HepG2 (cell line): ENCODE measurements around the gene ENKUR. TPM values are rescaled to one million over a fixed set of nuclear protein-coding genes. Genes with fewer than 3 reads are reported as not detected.

Experiments
- ATF7 ChIP-seq, 2 experiments: fragments of 450-650 bp in 1 of 2; sonication (generic) in 1 of 2; formaldehyde crosslinking in 1 of 2; IDR thresholded peaks; 2 replicates each; pipeline versions ENCODE4 v1.4.0 to v1.6.1; 2016 to 2020; ENCODE audit warnings: antibody characterized with exemption in 1 of 2, mild to moderate bottlenecking in 1 of 2, missing genetic modification reagents in 1 of 2
- CREM ChIP-seq, 2 experiments: sonication (generic) in 1 of 2; formaldehyde crosslinking in 1 of 2; IDR thresholded peaks; 2 replicates each; pipeline versions ENCODE4 v1.4.0 to v1.6.1; 2016 to 2020; ENCODE audit warnings: antibody characterized with exemption in 1 of 2, mild to moderate bottlenecking in 1 of 2, missing genetic modification reagents in 1 of 2
- HDAC2 ChIP-seq: sonication (generic); formaldehyde crosslinking; IDR thresholded peaks from 2 replicates; pipeline ENCODE4 v1.4.0; 2020; ENCODE audit warnings: missing genetic modification reagents
- HNRNPH1 ChIP-seq: fragments of 200-400 bp; formaldehyde crosslinking; optimal IDR thresholded peaks from 2 replicates; pipeline ENCODE3; 2017; ENCODE audit warnings: mild to moderate bottlenecking, low read depth, low read length
- KAT7 ChIP-seq: IDR thresholded peaks from 2 replicates; pipeline ENCODE4 v1.6.1; 2018; ENCODE audit warnings: borderline replicate concordance, missing compliant biosample characterization
- KDM5A ChIP-seq: fragments of 200-600 bp; sonication (generic); IDR thresholded peaks from 2 replicates; pipeline ENCODE4 v1.7.0; 2018; ENCODE audit warnings: antibody characterized with exemption, mild to moderate bottlenecking, low read length, borderline replicate concordance
- MBD4 ChIP-seq: IDR thresholded peaks from 2 replicates; pipeline ENCODE4 v1.6.1; 2012; ENCODE audit warnings: low read length, inconsistent platforms, borderline replicate concordance
- MZF1 ChIP-seq: sonication (generic); formaldehyde crosslinking; IDR thresholded peaks from 2 replicates; pipeline ENCODE4 v1.8.1; 2023; ENCODE audit warnings: mild to moderate bottlenecking, missing genetic modification reagents, borderline replicate concordance
- NFRKB ChIP-seq: fragments of 450-650 bp; IDR thresholded peaks from 2 replicates; pipeline ENCODE4 v1.6.1; 2017
- PHF21A ChIP-seq: sonication (generic); formaldehyde crosslinking; IDR thresholded peaks from 2 replicates; pipeline ENCODE4 v1.5.0; 2020; ENCODE audit warnings: mild to moderate bottlenecking, missing genetic modification reagents
- SATB2 ChIP-seq: sonication (generic); formaldehyde crosslinking; IDR thresholded peaks from 2 replicates; pipeline ENCODE4 v1.5.0; 2020; ENCODE audit warnings: missing genetic modification reagents
- SETDB1 ChIP-seq: sonication (generic); formaldehyde crosslinking; IDR thresholded peaks from 2 replicates; pipeline ENCODE4 v1.5.1; 2020; ENCODE audit warnings: missing genetic modification reagents, mild to moderate bottlenecking, borderline replicate concordance
- SMC3 ChIP-seq: IDR thresholded peaks from 2 replicates; pipeline ENCODE4 v1.6.1; 2011; ENCODE audit warnings: low read length, improper control_type of control experiment
- SP1 ChIP-seq, 2 experiments: fragments of 450-650 bp in 1 of 2; sonication (generic) in 1 of 2; formaldehyde crosslinking in 1 of 2; IDR thresholded peaks; 2 replicates each; pipeline versions ENCODE4 v1.4.0 to v1.6.1; 2016 to 2020; ENCODE audit warnings: missing genetic modification reagents in 1 of 2
- TAF1 ChIP-seq: sonication (generic); formaldehyde crosslinking; IDR thresholded peaks from 2 replicates; pipeline ENCODE4 v1.4.0; 2020; ENCODE audit warnings: missing genetic modification reagents
- ZNF205 ChIP-seq: IDR thresholded peaks from 2 replicates; pipeline ENCODE4 v1.6.1; 2018; ENCODE audit warnings: missing biosample characterization, missing genetic modification reagents
- ZNF335 ChIP-seq: sonication (generic); formaldehyde crosslinking; IDR thresholded peaks from 2 replicates; pipeline ENCODE4 v1.4.0; 2020; ENCODE audit warnings: missing genetic modification reagents
- ZNF350 ChIP-seq: sonication (generic); formaldehyde crosslinking; IDR thresholded peaks from 2 replicates; pipeline ENCODE4 v1.4.0; 2020; ENCODE audit warnings: mild to moderate bottlenecking, low read depth, missing genetic modification reagents, borderline replicate concordance
- ZNF773 ChIP-seq: sonication (generic); formaldehyde crosslinking; IDR thresholded peaks from 2 replicates; pipeline ENCODE4 v1.4.0; 2020; ENCODE audit warnings: missing genetic modification reagents, borderline replicate concordance
- polyA plus RNA-seq, 8 experiments: library from polyadenylated mRNA; depleted of rRNA in 3 of 8; stranded (reverse) in 7 of 8; unstranded in 1 of 8; fragments of >200 nt; fragmentation: Illumina TruSeq in 4 of 8; extraction: Trizol in 4 of 8; gene quantifications; 2 replicates each; pipeline versions ENCODE4 v1.2.1 to v1.2.3, GENCODE V29; 2011 to 2016; ENCODE audit warnings: low read depth in 4 of 8, missing spikeins in 1 of 8, mixed read lengths in 1 of 8; ENCODE audit not compliant: insufficient read depth in 1 of 8
- total RNA-seq, 5 experiments: library from RNA; depleted of rRNA; stranded (reverse); fragments of >200 nt; fragmentation: Illumina TruSeq; extraction: Trizol; gene quantifications; 2 replicates each; pipeline ENCODE4 v1.2.3, GENCODE V29; 2016; ENCODE audit warnings: low read depth in 1 of 5
- TF ChIP-seq, protein P1 (sequence below): sonication (generic); formaldehyde crosslinking; IDR thresholded peaks from 2 replicates; pipeline ENCODE4 v1.5.0; 2020; ENCODE audit warnings: mild to moderate bottlenecking, missing genetic modification reagents
- TF ChIP-seq, protein P2 (sequence below): sonication (generic); formaldehyde crosslinking; IDR thresholded peaks from 2 replicates; pipeline ENCODE4 v1.8.0; 2022; ENCODE audit warnings: mild to moderate bottlenecking, missing genetic modification reagents, borderline replicate concordance
- TF ChIP-seq, protein P3 (sequence below): sonication (generic); formaldehyde crosslinking; IDR thresholded peaks from 2 replicates; pipeline ENCODE4 v1.5.0; 2020; ENCODE audit warnings: missing genetic modification reagents
- TF ChIP-seq, protein P4 (sequence below): sonication (generic); formaldehyde crosslinking; IDR thresholded peaks from 2 replicates; pipeline ENCODE4 v1.5.1; 2020; ENCODE audit warnings: mild to moderate bottlenecking, missing genetic modification reagents, moderate library complexity

Gene ENKUR
- total and polyA plus RNA-seq, 2 of the 13 experiments (the other 11 are each of a cell fraction or from before 2014, with no cell fraction given): 0.15 TPM

DNA sequence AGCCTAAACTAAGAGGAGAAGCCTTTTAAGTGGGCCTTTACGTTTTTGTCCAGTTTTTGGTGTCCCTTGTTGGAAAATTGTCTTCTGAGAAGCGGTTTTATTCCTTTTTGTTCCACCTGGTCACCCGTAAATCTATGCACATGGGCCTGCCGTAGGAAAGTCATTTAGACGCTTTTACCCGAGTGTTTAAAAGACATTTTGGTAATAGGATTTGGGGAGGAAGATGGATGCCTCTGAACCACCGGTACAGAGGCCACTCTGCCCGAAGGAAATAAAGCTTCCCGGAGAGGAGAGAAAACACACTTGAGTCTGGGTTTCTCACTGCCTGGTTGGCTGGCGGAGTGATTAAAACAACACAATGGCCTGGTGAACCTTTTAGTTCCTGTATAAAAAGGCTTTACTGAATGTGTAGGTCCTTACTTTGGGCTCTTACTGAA lies 1.2 kb upstream of the ENKUR start (continued):
- TF ChIP-seq, protein P1, sequence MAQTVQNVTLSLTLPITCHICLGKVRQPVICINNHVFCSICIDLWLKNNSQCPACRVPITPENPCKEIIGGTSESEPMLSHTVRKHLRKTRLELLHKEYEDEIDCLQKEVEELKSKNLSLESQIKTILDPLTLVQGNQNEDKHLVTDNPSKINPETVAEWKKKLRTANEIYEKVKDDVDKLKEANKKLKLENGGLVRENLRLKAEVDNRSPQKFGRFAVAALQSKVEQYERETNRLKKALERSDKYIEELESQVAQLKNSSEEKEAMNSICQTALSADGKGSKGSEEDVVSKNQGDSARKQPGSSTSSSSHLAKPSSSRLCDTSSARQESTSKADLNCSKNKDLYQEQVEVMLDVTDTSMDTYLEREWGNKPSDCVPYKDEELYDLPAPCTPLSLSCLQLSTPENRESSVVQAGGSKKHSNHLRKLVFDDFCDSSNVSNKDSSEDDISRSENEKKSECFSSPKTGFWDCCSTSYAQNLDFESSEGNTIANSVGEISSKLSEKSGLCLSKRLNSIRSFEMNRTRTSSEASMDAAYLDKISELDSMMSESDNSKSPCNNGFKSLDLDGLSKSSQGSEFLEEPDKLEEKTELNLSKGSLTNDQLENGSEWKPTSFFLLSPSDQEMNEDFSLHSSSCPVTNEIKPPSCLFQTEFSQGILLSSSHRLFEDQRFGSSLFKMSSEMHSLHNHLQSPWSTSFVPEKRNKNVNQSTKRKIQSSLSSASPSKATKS (CRISPR knock-in tag): no peak
- TF ChIP-seq, protein P2, sequence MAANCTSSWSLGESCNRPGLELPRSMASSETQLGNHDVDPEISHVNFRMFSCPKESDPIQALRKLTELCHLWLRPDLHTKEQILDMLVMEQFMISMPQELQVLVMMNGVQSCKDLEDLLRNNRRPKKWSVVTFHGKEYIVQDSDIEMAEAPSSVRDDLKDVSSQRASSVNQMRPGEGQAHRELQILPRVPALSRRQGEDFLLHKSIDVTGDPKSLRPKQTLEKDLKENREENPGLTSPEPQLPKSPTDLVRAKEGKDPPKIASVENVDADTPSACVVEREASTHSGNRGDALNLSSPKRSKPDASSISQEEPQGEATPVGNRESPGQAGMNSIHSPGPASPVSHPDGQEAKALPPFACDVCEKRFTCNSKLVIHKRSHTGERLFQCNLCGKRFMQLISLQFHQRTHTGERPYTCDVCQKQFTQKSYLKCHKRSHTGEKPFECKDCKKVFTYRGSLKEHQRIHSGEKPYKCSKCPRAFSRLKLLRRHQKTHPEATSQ (CRISPR knock-in tag): no peak
- TF ChIP-seq KDM5A (peak; percentile 49; the same call in 1 of the 2 replicates), TAF1 (CRISPR knock-in tag) (peak; percentile 28; the same call in 1 of the 2 replicates), SMC3 (no peak), ZNF773 (CRISPR knock-in tag) (no peak), ZNF335 (CRISPR knock-in tag) (no peak), ZNF350 (no peak), NFRKB (no peak), ATF7 (IDR thresholded peaks at IDR 0.05) (no peak), ATF7 (CRISPR knock-in tag; IDR thresholded peaks at IDR 0.05) (no peak), SATB2 (CRISPR knock-in tag) (no peak), PHF21A (CRISPR knock-in tag) (no peak), MZF1 (no peak), HDAC2 (no peak), ZNF205 (0 out of 2 replicates have a peak, but pooled peaks have one; percentile 5), KAT7 (CRISPR knock-in tag) (no peak), SETDB1 (CRISPR knock-in tag) (no peak), MBD4 (peak; percentile 69; the same call in 1 of the 2 replicates), SP1 (IDR thresholded peaks at IDR 0.05) (no peak), SP1 (CRISPR knock-in tag; IDR thresholded peaks at IDR 0.05) (no peak), CREM (IDR thresholded peaks at IDR 0.05) (no peak), CREM (CRISPR knock-in tag; IDR thresholded peaks at IDR 0.05) (no peak), HNRNPH1 (no peak)
- TF ChIP-seq, protein P3, sequence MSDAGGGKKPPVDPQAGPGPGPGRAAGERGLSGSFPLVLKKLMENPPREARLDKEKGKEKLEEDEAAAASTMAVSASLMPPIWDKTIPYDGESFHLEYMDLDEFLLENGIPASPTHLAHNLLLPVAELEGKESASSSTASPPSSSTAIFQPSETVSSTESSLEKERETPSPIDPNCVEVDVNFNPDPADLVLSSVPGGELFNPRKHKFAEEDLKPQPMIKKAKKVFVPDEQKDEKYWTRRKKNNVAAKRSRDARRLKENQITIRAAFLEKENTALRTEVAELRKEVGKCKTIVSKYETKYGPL (CRISPR knock-in tag): 0 out of 2 replicates have a peak, but pooled peaks have one; percentile 0
- TF ChIP-seq, protein P4, sequence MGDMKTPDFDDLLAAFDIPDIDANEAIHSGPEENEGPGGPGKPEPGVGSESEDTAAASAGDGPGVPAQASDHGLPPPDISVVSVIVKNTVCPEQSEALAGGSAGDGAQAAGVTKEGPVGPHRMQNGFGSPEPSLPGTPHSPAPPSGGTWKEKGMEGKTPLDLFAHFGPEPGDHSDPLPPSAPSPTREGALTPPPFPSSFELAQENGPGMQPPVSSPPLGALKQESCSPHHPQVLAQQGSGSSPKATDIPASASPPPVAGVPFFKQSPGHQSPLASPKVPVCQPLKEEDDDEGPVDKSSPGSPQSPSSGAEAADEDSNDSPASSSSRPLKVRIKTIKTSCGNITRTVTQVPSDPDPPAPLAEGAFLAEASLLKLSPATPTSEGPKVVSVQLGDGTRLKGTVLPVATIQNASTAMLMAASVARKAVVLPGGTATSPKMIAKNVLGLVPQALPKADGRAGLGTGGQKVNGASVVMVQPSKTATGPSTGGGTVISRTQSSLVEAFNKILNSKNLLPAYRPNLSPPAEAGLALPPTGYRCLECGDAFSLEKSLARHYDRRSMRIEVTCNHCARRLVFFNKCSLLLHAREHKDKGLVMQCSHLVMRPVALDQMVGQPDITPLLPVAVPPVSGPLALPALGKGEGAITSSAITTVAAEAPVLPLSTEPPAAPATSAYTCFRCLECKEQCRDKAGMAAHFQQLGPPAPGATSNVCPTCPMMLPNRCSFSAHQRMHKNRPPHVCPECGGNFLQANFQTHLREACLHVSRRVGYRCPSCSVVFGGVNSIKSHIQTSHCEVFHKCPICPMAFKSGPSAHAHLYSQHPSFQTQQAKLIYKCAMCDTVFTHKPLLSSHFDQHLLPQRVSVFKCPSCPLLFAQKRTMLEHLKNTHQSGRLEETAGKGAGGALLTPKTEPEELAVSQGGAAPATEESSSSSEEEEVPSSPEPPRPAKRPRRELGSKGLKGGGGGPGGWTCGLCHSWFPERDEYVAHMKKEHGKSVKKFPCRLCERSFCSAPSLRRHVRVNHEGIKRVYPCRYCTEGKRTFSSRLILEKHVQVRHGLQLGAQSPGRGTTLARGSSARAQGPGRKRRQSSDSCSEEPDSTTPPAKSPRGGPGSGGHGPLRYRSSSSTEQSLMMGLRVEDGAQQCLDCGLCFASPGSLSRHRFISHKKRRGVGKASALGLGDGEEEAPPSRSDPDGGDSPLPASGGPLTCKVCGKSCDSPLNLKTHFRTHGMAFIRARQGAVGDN (CRISPR knock-in tag): no peak
